Measurements from ENCODE around the gene SPACA7. TPM values are rescaled to one million over a fixed set of nuclear protein-coding genes. Genes with fewer than 3 reads are reported as not detected.

Gene SPACA7
- total RNA-seq, 4 donors from 2014 or later = not detected

- Histone ChIP-seq H3K36me3 (no peaks in the 10 kb centered on the region), H3K27me3 (no peaks in the 10 kb centered on the region), H3K27ac (no peak overlapping the region), H3K9me3 (no peaks in the 10 kb centered on the region), H3K4me3 (no peak overlapping the region), H3K4me1 (no peaks in the 10 kb centered on the region)
- no peak for TF ChIP-seq POLR2A (IDR thresholded peaks at IDR 0.05)
- TF ChIP-seq, protein P1, sequence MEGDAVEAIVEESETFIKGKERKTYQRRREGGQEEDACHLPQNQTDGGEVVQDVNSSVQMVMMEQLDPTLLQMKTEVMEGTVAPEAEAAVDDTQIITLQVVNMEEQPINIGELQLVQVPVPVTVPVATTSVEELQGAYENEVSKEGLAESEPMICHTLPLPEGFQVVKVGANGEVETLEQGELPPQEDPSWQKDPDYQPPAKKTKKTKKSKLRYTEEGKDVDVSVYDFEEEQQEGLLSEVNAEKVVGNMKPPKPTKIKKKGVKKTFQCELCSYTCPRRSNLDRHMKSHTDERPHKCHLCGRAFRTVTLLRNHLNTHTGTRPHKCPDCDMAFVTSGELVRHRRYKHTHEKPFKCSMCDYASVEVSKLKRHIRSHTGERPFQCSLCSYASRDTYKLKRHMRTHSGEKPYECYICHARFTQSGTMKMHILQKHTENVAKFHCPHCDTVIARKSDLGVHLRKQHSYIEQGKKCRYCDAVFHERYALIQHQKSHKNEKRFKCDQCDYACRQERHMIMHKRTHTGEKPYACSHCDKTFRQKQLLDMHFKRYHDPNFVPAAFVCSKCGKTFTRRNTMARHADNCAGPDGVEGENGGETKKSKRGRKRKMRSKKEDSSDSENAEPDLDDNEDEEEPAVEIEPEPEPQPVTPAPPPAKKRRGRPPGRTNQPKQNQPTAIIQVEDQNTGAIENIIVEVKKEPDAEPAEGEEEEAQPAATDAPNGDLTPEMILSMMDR (IDR thresholded peaks at IDR 0.05) = no peak
- intact Hi-C loops (cut with DNase I; ENCODE audit: low total_unique reads) = no loop called here
- no peak for DNase-seq
Measured at GRCh38 chr13:112349681-112350080, 26.5 kb upstream of the SPACA7 start.

- Histone ChIP-seq H3K9me3 (no peaks in the 10 kb centered on the region), H3K4me3 (no peak overlapping the region), H3K27ac (no peak overlapping the region), H3K27me3 (no peaks in the 10 kb centered on the region), H3K36me3 (no peaks in the 10 kb centered on the region), H3K4me1 (no peaks in the 10 kb centered on the region)
- TF ChIP-seq POLR2A (IDR thresholded peaks at IDR 0.05) = no peak
- TF ChIP-seq, protein P1 (IDR thresholded peaks at IDR 0.05) = no peak
- intact Hi-C loops (cut with DNase I; ENCODE audit: low total_unique reads) = no loop called here
- no peak for DNase-seq
Measured at GRCh38 chr13:112350300-112350699, 25.9 kb upstream of the SPACA7 start.

- Histone ChIP-seq H3K27me3 (no peaks in the 10 kb centered on the region), H3K4me3 (no peak overlapping the region), H3K27ac (no peak overlapping the region), H3K9me3 (no peaks in the 10 kb centered on the region), H3K36me3 (no peaks in the 10 kb centered on the region), H3K4me1 (no peaks in the 10 kb centered on the region)
- intact Hi-C loops (cut with DNase I; ENCODE audit: low total_unique reads) = no loop called here
- no peak for DNase-seq
- TF ChIP-seq POLR2A (IDR thresholded peaks at IDR 0.05) = no peak
- TF ChIP-seq, protein P1 (IDR thresholded peaks at IDR 0.05) = no peak
Measured at GRCh38 chr13:112351825-112352224, 24.3 kb upstream of the SPACA7 start.

- Histone ChIP-seq H3K36me3 (no peaks in the 10 kb centered on the region), H3K27ac (no peak overlapping the region), H3K4me3 (no peak overlapping the region), H3K4me1 (no peaks in the 10 kb centered on the region), H3K27me3 (no peaks in the 10 kb centered on the region), H3K9me3 (no peaks in the 10 kb centered on the region)
- no peak for TF ChIP-seq POLR2A (IDR thresholded peaks at IDR 0.05)
- TF ChIP-seq, protein P1 (IDR thresholded peaks at IDR 0.05) = no peak
- DNase-seq = no peak
- intact Hi-C loops (cut with DNase I; ENCODE audit: low total_unique reads) = no loop called here
Measured at GRCh38 chr13:112353856-112354255, 22.3 kb upstream of the SPACA7 start.

DNA sequence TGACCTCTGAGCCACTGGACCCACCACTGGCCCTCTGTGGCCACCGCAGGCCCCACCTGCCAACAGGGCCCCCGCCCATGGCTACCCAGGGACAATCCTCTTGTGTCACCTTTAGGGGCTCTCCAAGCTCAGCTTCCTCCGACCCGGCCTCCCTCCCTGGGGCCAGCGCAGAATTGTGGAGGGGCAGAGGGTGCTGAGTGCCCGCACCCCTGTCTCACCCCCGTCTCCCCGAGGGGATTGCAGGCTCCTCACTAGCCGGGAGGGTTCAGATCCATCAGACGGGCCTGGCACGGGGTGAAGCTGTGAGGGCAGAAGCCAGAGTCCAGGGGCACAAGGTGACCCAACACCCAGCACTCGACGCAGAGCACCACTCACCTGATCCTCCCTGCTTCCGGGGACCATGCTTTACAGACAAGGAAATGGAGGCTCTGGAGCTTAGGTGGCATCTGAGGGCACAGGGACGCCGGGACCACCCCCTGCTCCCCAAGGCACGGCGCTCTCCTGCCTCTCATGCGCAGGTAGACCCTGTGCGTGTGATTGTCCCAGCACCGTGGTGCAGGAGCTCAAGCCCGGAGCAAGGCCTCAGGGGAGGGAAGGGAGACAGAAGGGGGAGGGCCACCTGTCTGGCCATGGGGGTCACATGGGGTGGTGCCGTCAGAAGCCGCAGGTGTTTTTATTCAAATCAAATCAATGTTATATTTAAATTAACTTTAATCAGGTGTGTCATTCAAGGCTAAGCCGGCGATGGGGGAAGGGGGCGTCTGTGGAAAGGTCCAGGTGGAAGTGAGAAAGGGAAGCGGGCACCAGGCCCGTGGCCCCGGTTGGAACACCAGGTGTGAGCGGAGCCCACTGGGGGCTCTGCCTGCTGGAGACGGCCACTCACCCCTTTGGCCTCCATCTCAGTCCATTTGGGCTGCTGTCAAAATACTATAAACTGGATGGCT lies 21.6 kb upstream of the SPACA7 start:
- Histone ChIP-seq H3K36me3 (no peaks in the 10 kb centered on the region), H3K27ac (no peak overlapping the region), H3K27me3 (no peaks in the 10 kb centered on the region), H3K4me3 (no peak overlapping the region), H3K4me1 (no peaks in the 10 kb centered on the region), H3K9me3 (no peaks in the 10 kb centered on the region)
- no peak for DNase-seq
- intact Hi-C loops (cut with DNase I; ENCODE audit: low total_unique reads) = no loop called here
- TF ChIP-seq, protein P1 (IDR thresholded peaks at IDR 0.05) = no peak
- no peak for TF ChIP-seq POLR2A (IDR thresholded peaks at IDR 0.05)

All from uterus (tissue), 4 donors.